HCT116 (cell line): ENCODE measurements around the gene BTD. TPM values are rescaled to one million over a fixed set of nuclear protein-coding genes. Genes with fewer than 3 reads are reported as not detected.
"Not testable (repeated sequence)": the region's sequence is repeated elsewhere in the genome, so short reads cannot be mapped to it uniquely, and the experiment has no call there.

Source experiments
- ATAC-seq: fragments of 200-7000 bp; cut with Tn5 transposase; 2 replicates; pipeline ENCODE4 v1.9.1; 2020; ENCODE audit warnings: mild to moderate bottlenecking, moderate library complexity
- BruUV-seq: library from RNA; stranded (reverse); fragments of 400-500 nt; replicated peaks from 2 replicates; lab custom pipeline; 2021; lab: Mats Ljungman, UMichigan
- CTCF ChIA-PET: fragments of 300-600 bp; sonication (Branson Sonifier 250); formaldehyde crosslinking; loops from one replicate; lab custom pipeline; 2021; ENCODE audit warnings: antibody characterized with exemption; lab: Charles Lee
- POLR2A ChIA-PET: fragments of 300-600, 350-600 bp; sonication (Branson Sonifier 250); formaldehyde crosslinking; loops from one replicate; lab custom pipeline; 2021; ENCODE audit warnings: antibody characterized with exemption; lab: Charles Lee
- RAD21 ChIA-PET, 2 experiments: fragments of 300-600 bp; sonication (Branson Sonifier 250); formaldehyde crosslinking; loops; one replicate each; lab custom pipeline; 2023; ENCODE audit warnings: low total read pairs in 2 of 2; ENCODE audit not compliant: uncharacterized antibody in 2 of 2, unreplicated experiment in 2 of 2, low non-redundant PET in 1 of 2; lab: Charles Lee
- DNase-seq: peaks from one replicate; pipeline ENCODE4 v3.0.0-alpha.2; 2010; ENCODE audit warnings: low read depth, low spot score
- H2AFZ ChIP-seq: fragments of 200-600 bp; shearing (Covaris generic), sonication (generic); 2 replicates; pipeline ENCODE4 v1.6.1; 2017; ENCODE audit warnings: low read depth, mixed run types, mixed read lengths, antibody characterized with exemption, low read length; ENCODE audit not compliant: poor library complexity, severe bottlenecking
- H3K27ac ChIP-seq: 2 replicates; pipeline ENCODE4 v1.5.1; 2012; ENCODE audit warnings: low read depth, low read length
- H3K27me3 ChIP-seq: fragments of 200-600 bp; sonication (generic); 2 replicates; pipeline ENCODE4 v1.6.1; 2016; ENCODE audit warnings: mixed run types, low read length, mixed read lengths; ENCODE audit not compliant: insufficient read depth
- H3K36me3 ChIP-seq, 2 experiments: fragments of 200-500 bp in 1 of 2; fragments of 200-600 bp in 1 of 2; sonication (Bioruptor generic) in 1 of 2; sonication (generic) in 1 of 2; 2 replicates each; pipeline versions ENCODE4 v1.5.1 to v1.6.1; 2014 to 2016; ENCODE audit warnings: low read length in 2 of 2, inconsistent platforms in 1 of 2, mixed read lengths in 1 of 2, mixed run types in 1 of 2; ENCODE audit not compliant: insufficient read depth in 2 of 2, control insufficient read depth in 1 of 2
- H3K4me1 ChIP-seq, 2 experiments: fragments of 200-600 bp in 1 of 2; sonication (generic) in 1 of 2; 2 replicates each; pipeline versions ENCODE4 v1.5.1 to v1.6.1; 2012 to 2017; ENCODE audit warnings: low read length in 2 of 2, inconsistent platforms in 1 of 2, mild to moderate bottlenecking in 1 of 2, mixed read lengths in 1 of 2, mixed run types in 1 of 2, moderate library complexity in 1 of 2; ENCODE audit not compliant: insufficient read depth in 2 of 2, control insufficient read depth in 1 of 2
- H3K4me2 ChIP-seq: fragments of 200-600 bp; sonication (generic); 2 replicates; pipeline ENCODE4 v1.6.1; 2017; ENCODE audit warnings: mixed run types, low read length, mixed read lengths
- H3K4me3 ChIP-seq, 2 experiments: fragments of 200-600 bp in 1 of 2; sonication (generic) in 1 of 2; replicated peaks in 1 of 2; 2 replicates each; pipeline ENCODE4 v1.5.1; 2011 to 2016; ENCODE audit warnings: low read length in 2 of 2, control low read depth in 1 of 2, low read depth in 1 of 2, mild to moderate bottlenecking in 1 of 2, mixed read lengths in 1 of 2, mixed run types in 1 of 2
- H3K79me2 ChIP-seq: fragments of 200-600 bp; sonication (generic); 2 replicates; pipeline ENCODE4 v1.6.1; 2017; ENCODE audit warnings: mild to moderate bottlenecking, mixed run types, low read length, moderate library complexity, mixed read lengths; ENCODE audit not compliant: insufficient read depth
- H3K9ac ChIP-seq: fragments of 200-600 bp; sonication (generic); 2 replicates; pipeline ENCODE4 v1.6.1; 2016; ENCODE audit warnings: low read length, mixed read lengths
- H3K9me2 ChIP-seq: fragments of 200-600 bp; sonication (generic), shearing (Covaris generic); 2 replicates; pipeline ENCODE4 v1.6.1; 2017; ENCODE audit warnings: mixed run types, mild to moderate bottlenecking, moderate library complexity; ENCODE audit not compliant: insufficient read depth
- H3K9me3 ChIP-seq, 2 experiments: fragments of 200-500 bp in 1 of 2; fragments of 200-600 bp in 1 of 2; sonication (Bioruptor generic) in 1 of 2; sonication (generic) in 1 of 2; 2 replicates each; pipeline ENCODE4 v1.6.1; 2014 to 2017; ENCODE audit warnings: low read length in 2 of 2, mixed read lengths in 2 of 2, inconsistent platforms in 1 of 2, low read depth in 1 of 2, mild to moderate bottlenecking in 1 of 2, mixed run types in 1 of 2, moderate library complexity in 1 of 2; ENCODE audit not compliant: control insufficient read depth in 1 of 2, insufficient read depth in 1 of 2
- H4K20me1 ChIP-seq: fragments of 200-600 bp; sonication (generic), shearing (Covaris generic); 2 replicates; pipeline ENCODE4 v1.6.1; 2017; ENCODE audit warnings: mixed run types, mild to moderate bottlenecking, moderate library complexity; ENCODE audit not compliant: insufficient read depth
- CEBPB ChIP-seq: IDR thresholded peaks from 2 replicates; pipeline ENCODE4 v1.6.1; 2012; ENCODE audit warnings: low read depth
- CTCF ChIP-seq, 3 experiments: fragments of 200-600 bp in 1 of 3; sonication (generic) in 1 of 3; IDR thresholded peaks in 2 of 3; conservative IDR thresholded peaks in 1 of 3; 2 replicates each; pipeline ENCODE4 v1.5.1; 2012 to 2017; ENCODE audit warnings: low read depth in 2 of 3, low read length in 2 of 3, antibody characterized with exemption in 1 of 3, borderline replicate concordance in 1 of 3, control low read depth in 1 of 3, mild to moderate bottlenecking in 1 of 3, mixed read lengths in 1 of 3, mixed run types in 1 of 3, moderate library complexity in 1 of 3; ENCODE audit not compliant: insufficient read depth in 1 of 3
- FOSL1 ChIP-seq: IDR thresholded peaks from 2 replicates; pipeline ENCODE4 v1.6.1; 2012; ENCODE audit warnings: low read depth
- MAX ChIP-seq: IDR thresholded peaks from 2 replicates; pipeline ENCODE4 v1.6.1; 2012
- POLR2A ChIP-seq: IDR thresholded peaks from 2 replicates; pipeline ENCODE4 v1.7.0; 2011; ENCODE audit warnings: borderline replicate concordance; ENCODE audit not compliant: insufficient read depth, insufficient read length; ENCODE audit errors: extremely low read depth
- YY1 ChIP-seq: IDR thresholded peaks from 2 replicates; pipeline ENCODE4 v1.6.1; 2011; ENCODE audit warnings: low read length, low read depth, moderate library complexity, mild to moderate bottlenecking; ENCODE audit not compliant: insufficient replicate concordance; ENCODE audit errors: extremely low read depth
- ZBTB33 ChIP-seq: IDR thresholded peaks from 2 replicates; pipeline ENCODE4 v1.6.1; 2011; ENCODE audit warnings: mild to moderate bottlenecking, low read length, moderate library complexity; ENCODE audit not compliant: insufficient replicate concordance; ENCODE audit errors: extremely low read depth
- ZFX ChIP-seq: fragments of 450-650 bp; IDR thresholded peaks from 2 replicates; pipeline ENCODE4 v1.6.1; 2017
- ZNF274 ChIP-seq: fragments of 200-500 bp; sonication (Bioruptor generic); IDR thresholded peaks from 2 replicates; pipeline ENCODE4 v1.6.1; 2014; ENCODE audit warnings: mild to moderate bottlenecking, low read depth, low read length, inconsistent platforms
- intact Hi-C: fragments of 100-400 bp; cut with micrococcal nuclease; formaldehyde crosslinking; loops from 2 replicates; pipeline ENCODE4 v1.10.0; 2022
- total RNA-seq: library from RNA; stranded (reverse); gene quantifications from one replicate; pipeline ENCODE4 v1.2.1, GENCODE V29; 2021; ENCODE audit not compliant: unreplicated experiment
- TF ChIP-seq, protein P1 (sequence below): IDR thresholded peaks from 2 replicates; pipeline ENCODE4 v1.6.1; 2012; ENCODE audit warnings: low read depth
- TF ChIP-seq, protein P2 (sequence below): IDR thresholded peaks from 2 replicates; pipeline ENCODE4 v1.6.1; 2012

Gene BTD
- total RNA-seq, 1 experiment from 2014 or later = 5.0 TPM

GRCh38 chr3:15604584-15604983, 3.0 kb downstream of the BTD start:
- H4K20me1 ChIP-seq, POLR2A ChIA-PET, H3K4me3 ChIP-seq, DNase-seq, intact Hi-C loops, CTCF ChIA-PET, H2AFZ ChIP-seq, H3K4me2 ChIP-seq, H3K9me3 ChIP-seq, RAD21 ChIA-PET, H3K36me3 ChIP-seq, H3K27ac ChIP-seq, H3K9ac ChIP-seq, H3K27me3 ChIP-seq, ATAC-seq, BruUV-seq, H3K9me2 ChIP-seq: not testable (repeated sequence)
- peaks cover 15% of the 10 kb centered on the region for H3K79me2 ChIP-seq
- peaks cover 6 to 18% of the 10 kb centered on the region in 2 experiments for H3K4me1 ChIP-seq

- Histone ChIP-seq H3K27me3 (no peaks in the 10 kb centered on the region), H3K4me3 (no peak overlapping the region), H3K4me2 (no peak overlapping the region), H3K4me1 (peaks cover 0 to 13% of the 10 kb centered on the region in 2 experiments; a peak in 3 of 4 replicates), H3K79me2 (no peaks in the 10 kb centered on the region), H2AFZ (no peak overlapping the region), H3K9me2 (no peaks in the 10 kb centered on the region), H3K36me3 (no peaks in the 10 kb centered on the region), H3K9me3 (no peaks in the 10 kb centered on the region; a peak in 1 of 4 replicates), H4K20me1 (no peaks in the 10 kb centered on the region), H3K9ac (no peak overlapping the region), H3K27ac (no peak overlapping the region)
- intact Hi-C loops = no loop called here
- ChIA-PET CTCF (no interaction called here), POLR2A (interaction anchor here (0.6 to 0.7 kb wide), 2 partner anchors 24 to 244 kb away, joined by 3 read pairs; no protein-coding TSS in a partner anchor), RAD21 (no interaction called here)
- DNase-seq = no peak
- BruUV-seq = no TSS peak
- ATAC-seq = no peak
- TF ChIP-seq POLR2A (no peak), CTCF (IDR thresholded peaks at IDR 0.05 in 2 of 3, conservative IDR thresholded peaks at IDR 0.05 in 1 of 3; ENCODE audit: borderline replicate concordance in 1 of 3, insufficient read depth in 1 of 3, low read depth in 2 of 3, low read length in 2 of 3) (no peak), ZFX (no peak), FOSL1 (no peak), ZNF274 (no peak), ZBTB33 (no peak), YY1 (no peak), MAX (no peak), CEBPB (no peak)
- TF ChIP-seq, protein P1, sequence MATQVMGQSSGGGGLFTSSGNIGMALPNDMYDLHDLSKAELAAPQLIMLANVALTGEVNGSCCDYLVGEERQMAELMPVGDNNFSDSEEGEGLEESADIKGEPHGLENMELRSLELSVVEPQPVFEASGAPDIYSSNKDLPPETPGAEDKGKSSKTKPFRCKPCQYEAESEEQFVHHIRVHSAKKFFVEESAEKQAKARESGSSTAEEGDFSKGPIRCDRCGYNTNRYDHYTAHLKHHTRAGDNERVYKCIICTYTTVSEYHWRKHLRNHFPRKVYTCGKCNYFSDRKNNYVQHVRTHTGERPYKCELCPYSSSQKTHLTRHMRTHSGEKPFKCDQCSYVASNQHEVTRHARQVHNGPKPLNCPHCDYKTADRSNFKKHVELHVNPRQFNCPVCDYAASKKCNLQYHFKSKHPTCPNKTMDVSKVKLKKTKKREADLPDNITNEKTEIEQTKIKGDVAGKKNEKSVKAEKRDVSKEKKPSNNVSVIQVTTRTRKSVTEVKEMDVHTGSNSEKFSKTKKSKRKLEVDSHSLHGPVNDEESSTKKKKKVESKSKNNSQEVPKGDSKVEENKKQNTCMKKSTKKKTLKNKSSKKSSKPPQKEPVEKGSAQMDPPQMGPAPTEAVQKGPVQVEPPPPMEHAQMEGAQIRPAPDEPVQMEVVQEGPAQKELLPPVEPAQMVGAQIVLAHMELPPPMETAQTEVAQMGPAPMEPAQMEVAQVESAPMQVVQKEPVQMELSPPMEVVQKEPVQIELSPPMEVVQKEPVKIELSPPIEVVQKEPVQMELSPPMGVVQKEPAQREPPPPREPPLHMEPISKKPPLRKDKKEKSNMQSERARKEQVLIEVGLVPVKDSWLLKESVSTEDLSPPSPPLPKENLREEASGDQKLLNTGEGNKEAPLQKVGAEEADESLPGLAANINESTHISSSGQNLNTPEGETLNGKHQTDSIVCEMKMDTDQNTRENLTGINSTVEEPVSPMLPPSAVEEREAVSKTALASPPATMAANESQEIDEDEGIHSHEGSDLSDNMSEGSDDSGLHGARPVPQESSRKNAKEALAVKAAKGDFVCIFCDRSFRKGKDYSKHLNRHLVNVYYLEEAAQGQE = no peak
- TF ChIP-seq, protein P2, sequence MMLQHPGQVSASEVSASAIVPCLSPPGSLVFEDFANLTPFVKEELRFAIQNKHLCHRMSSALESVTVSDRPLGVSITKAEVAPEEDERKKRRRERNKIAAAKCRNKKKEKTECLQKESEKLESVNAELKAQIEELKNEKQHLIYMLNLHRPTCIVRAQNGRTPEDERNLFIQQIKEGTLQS = no peak
Observed at GRCh38 chr3:15606434-15606891, 4.9 kb downstream of the BTD start.
